ENCODE data around the gene HNRNPA3.

DNA sequence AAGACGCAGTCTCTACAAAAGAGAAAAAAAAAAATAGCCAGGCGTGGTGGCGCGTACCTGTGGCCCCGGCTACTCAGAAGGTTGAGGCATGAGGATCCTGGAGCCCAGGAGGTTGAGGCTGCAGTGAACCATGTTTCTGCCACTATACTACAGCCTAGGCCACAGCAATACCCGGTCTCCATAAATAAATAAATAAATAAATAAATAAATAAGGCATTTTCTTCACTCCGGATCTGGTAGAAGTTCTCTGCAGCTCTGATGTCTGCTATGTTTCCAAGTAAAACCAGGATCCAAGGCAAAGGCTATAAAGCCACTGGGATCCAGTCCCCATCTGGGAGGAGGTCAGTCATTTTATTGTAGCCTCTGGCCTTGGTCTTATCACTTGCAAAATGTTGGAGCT is 36.4 kb downstream of the HNRNPA3 start:
- no peak for TF ChIP-seq ZNF274 (CRISPR knock-in tag; IDR thresholded peaks at IDR 0.05)
- no peak for TF ChIP-seq POLR2A (IDR thresholded peaks at IDR 0.05; ENCODE audit: insufficient read depth in 1 of 2, low read depth in 2 of 2, low read length in 2 of 2)
- TF ChIP-seq HNRNPH1 (optimal IDR thresholded peaks at IDR 0.05; ENCODE audit: low read depth, low read length): no peak
- TF ChIP-seq TAF15 (IDR thresholded peaks at IDR 0.05; ENCODE audit: low read depth, low read length, poor library complexity, severe bottlenecking): no peak
- no peak for TF ChIP-seq TP53 (CRISPR knock-in tag; conservative IDR thresholded peaks at IDR 0.05)
- TF ChIP-seq, protein P1, sequence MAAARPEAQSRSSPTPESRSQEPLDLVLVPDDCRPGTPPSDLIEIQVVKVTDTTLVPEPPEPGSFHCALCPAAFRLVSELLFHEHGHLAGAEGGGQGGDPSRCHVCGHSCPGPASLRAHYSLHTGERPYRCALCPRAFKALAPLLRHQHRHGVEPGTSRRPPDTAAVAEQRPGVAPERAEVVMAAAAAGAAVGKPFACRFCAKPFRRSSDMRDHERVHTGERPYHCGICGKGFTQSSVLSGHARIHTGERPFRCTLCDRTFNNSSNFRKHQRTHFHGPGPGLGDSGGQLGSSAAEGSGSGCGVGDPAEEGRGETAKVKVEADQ (CRISPR knock-in tag; IDR thresholded peaks at IDR 0.05; ENCODE audit: borderline replicate concordance): no peak
- no peak for TF ChIP-seq CREM (IDR thresholded peaks at IDR 0.05)
- no peak for TF ChIP-seq CREM (CRISPR knock-in tag; IDR thresholded peaks at IDR 0.05)

All from HepG2 (cell line).